H1 (cell line): Measurements from ENCODE around the gene RUNX1.

Experiments used
- ATF2 ChIP-seq: IDR thresholded peaks from 2 replicates; pipeline ENCODE4 v1.6.1; 2012; ENCODE audit warnings: low read length, inconsistent platforms
- CTCF ChIP-seq, 3 experiments: IDR thresholded peaks; 1 replicate in 2 of 3; 2 replicates in 1 of 3; pipeline versions ENCODE4 v1.5.1 to v1.6.1; 2011; ENCODE audit warnings: low read length in 3 of 3, mild to moderate bottlenecking in 3 of 3, inconsistent platforms in 2 of 3, low read depth in 1 of 3, moderate library complexity in 1 of 3; ENCODE audit not compliant: insufficient read depth in 1 of 3; ENCODE audit errors: control extremely low read depth in 1 of 3
- SRF ChIP-seq: IDR thresholded peaks from 2 replicates; pipeline ENCODE4 v1.6.1; 2011; ENCODE audit warnings: mild to moderate bottlenecking, low read depth, low read length, moderate library complexity
- ZNF274 ChIP-seq: IDR thresholded peaks from 2 replicates; pipeline ENCODE4 v1.7.0; 2012; ENCODE audit warnings: low read length, borderline replicate concordance; ENCODE audit errors: extremely low read depth
- TF ChIP-seq, protein P1 (sequence below): IDR thresholded peaks from 2 replicates; pipeline ENCODE4 v1.6.1; 2012; ENCODE audit warnings: inconsistent platforms

GRCh38 chr21:34791776-34792503, 257.2 kb downstream of the RUNX1 start:
- TF ChIP-seq SRF (no peak), ATF2 (no peak), CTCF (IDR thresholded peaks at IDR 0.05; ENCODE audit: control extremely low read depth in 1 of 3, insufficient read depth in 1 of 3, low read depth in 1 of 3, low read length in 3 of 3) (no peak), ZNF274 (no peak)
- TF ChIP-seq, protein P1, sequence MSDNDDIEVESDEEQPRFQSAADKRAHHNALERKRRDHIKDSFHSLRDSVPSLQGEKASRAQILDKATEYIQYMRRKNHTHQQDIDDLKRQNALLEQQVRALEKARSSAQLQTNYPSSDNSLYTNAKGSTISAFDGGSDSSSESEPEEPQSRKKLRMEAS = no peak
